Measurements from ENCODE around the gene KRTAP6-2.

The KRTAP6-2 gene, protein sequence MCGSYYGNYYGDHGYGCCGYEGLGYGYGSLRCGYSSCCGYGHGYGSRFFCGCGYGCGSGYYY

DNA sequence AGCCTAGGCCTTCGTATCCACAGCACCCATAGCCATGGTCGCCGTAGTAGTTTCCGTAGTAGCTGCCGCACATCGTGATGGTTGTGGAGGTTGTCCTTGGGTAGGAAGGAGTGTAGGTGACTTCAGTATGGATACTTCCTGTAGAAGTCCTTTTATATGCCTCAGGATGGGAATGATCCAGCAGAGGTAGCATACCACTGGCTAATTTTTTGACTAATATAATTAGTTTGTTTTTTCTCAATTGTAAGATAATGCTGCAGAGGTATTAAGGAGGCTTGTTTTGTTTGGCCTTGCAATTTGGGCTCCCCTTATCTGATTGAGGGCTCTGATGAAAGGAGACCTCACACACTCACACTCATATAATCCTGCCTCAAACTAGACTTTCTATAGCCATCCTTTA is at the start of gene KRTAP6-2:
Gene KRTAP6-2, minus strand, starts transcription at position 101 of the 400 bp plus-strand sequence. Its CDS starts 28 bp downstream, at position 73.
- no peak for DNase-seq

DNA sequence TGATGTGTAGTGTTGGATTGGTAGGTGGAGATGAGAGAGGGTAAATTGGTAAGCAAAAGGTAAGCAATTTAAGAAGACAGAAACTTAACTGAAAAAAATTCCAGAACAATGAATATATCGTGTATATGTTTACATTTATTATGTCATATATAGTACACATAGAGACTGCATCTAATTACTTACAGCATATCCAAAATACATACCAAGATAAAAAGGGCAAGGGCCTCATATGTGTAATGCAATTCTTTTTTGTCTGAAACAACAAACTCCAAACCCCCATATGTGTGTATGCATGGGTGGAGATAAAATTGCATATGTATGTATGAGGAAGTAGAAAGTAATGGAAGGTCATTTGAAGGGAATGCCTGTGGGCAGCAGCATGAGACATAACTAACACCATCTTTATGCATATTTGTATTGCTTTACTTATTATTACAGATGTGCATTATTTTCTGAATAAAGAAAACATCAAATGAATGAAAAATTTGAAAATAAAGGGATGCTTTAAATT is 48.3 kb upstream of the KRTAP6-2 start:
- DNase-seq = no peak

DNA sequence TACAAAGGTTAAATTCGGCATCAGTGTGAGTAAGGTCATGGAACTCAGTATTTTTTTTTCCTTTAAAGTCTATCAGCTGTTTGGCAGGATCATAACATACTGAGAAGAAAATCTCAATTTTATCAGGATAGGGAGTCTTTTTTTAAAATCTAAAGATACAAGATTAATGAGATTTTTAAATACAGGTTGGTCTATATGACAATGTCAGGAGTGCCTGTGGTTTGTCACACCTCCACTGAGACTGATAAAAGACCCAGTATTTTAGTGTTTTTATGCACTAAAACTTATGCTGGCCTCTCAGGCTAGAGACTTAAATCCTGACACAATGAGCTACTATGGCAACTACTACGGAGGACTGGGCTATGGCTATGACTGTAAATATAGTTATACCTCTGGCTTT is 43.9 kb upstream of the KRTAP6-2 start, which contains the start of gene KRTAP20-3:
Gene KRTAP20-3, plus strand, starts transcription at position 301 of the 400 bp plus-strand sequence.
- DNase-seq = no peak

DNA sequence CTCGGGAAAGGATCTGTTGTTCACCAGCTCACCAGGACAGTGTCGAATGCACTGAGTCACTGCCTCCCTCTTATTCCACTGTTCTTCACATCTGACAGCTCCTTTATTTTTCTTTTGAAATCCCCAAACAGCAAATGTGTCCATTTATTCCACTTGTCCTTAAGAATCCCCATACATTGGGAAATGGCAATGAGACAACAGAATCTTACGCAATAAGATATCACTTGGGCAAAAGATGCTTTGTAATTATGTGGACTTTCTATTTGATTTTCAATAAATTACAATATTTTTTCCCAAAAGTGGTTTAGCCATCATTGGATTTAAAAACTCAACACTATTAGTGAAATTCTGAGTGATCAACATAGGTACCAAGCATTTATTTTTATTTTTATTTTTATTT is 40.0 kb upstream of the KRTAP6-2 start:
- no peak for DNase-seq

DNA sequence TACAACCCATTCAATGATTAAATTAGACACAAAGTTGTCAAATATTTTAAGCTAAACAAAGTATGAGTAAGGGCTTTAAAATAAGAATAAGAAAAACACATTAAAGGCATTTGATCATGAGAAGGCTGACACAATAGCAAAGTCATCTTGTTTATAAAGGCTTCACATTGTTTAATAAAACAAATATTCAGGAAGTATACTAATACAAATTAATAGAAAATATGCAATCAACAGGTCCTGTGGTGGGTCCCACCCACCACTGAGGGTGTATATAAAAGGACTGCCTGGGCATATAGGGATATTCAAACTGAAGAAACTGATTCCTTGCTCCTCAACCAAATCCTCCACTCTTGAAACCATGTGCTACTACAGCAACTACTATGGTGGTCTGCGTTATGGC is 36.2 kb upstream of the KRTAP6-2 start, which contains the start of gene KRTAP20-2:
Gene KRTAP20-2, plus strand, starts transcription at position 301 of the 400 bp plus-strand sequence. Its CDS starts 58 bp downstream, at position 359.
- no peak for DNase-seq

DNA sequence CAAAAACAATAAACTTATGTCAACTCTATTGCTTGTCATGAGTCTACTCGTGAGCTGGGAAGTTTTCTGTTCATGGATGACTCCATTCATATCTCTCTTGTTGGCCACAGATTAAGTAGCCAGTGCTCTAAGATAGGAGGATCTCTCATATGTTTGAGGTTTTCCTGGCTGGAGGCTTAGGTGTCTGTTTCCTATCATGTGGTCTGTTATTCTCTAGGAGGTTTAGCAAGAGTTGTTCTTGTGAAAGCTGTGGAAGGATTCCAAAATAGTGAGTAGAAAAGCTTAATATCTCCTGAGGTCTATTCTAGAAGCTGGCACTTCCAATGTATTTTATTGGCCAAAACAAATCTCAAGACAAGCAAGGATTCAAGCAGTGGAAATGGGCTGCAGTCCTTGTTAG is 30.5 kb upstream of the KRTAP6-2 start:
- no peak for DNase-seq

DNA sequence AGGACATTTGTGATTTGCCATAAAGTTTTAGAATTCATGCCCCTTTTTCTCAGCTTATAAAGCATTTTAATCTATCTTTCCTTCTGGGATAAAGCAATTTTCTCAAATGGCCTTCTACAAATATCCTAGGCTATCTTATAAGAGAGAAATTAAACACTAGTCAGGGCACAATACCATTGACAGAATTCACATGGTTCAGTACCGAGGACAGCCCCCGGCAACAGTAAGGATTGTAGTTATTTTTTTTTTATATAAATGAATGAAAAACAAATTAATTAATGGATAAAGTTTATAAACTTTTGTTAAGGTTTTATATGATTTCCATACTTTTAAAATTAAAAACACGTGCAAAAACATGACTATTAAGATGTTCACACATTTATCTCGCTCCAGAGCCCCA is 29.4 kb upstream of the KRTAP6-2 start:
- no peak for DNase-seq

DNA sequence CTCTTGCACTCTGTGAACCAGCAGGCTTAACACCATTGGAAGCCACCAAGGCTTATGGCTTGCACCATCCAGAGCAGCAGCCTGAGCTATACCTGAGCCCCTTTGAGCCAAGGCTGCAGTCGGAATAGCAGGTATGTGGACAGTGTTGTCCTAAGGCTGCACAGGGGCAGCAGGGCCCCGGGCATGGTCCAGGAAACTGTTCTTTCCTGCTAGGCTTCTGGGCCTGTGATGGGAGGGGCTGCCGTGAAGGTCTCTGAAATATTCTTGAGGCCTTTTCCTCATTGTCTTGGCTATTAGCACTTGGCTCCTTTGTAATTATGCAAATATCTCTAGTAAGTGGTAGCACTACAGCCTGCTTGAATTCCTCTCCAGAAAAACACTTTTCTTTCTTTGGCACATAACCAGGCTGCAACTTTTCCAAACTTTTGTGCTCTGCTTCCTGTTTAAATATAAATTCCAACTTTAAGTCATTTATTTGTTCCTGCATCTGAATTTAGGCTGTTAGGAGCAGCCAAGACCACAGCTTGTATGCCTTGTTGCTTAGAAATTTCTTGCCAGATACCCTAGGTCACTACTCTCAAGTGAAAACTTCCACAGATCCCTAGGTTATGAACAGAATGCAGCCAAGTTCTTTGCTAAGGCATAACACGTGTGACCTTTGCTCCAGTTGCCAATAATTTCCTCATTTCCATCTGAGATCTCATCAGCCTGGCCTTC is 26.9 kb upstream of the KRTAP6-2 start:
- DNase-seq = no peak

DNA sequence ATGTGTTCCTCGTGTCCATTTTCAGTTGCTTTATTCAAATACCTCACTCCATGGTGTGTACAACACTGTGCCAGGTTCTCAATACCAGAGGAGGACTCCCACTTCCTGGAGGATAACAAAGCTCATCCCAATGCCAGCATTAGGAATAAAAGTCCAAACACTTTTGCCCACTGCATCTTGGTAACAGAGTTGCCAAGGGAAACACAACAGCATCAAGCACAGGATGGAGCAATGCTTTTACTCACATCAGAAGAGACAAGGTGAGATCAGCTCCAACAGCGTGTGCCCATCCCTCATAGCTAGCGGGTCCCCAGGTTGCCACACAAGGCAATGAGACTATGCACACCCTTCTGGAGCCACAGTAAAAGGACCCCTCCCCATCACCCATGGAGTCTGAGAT is 24.7 kb upstream of the KRTAP6-2 start:
- no peak for DNase-seq

DNA sequence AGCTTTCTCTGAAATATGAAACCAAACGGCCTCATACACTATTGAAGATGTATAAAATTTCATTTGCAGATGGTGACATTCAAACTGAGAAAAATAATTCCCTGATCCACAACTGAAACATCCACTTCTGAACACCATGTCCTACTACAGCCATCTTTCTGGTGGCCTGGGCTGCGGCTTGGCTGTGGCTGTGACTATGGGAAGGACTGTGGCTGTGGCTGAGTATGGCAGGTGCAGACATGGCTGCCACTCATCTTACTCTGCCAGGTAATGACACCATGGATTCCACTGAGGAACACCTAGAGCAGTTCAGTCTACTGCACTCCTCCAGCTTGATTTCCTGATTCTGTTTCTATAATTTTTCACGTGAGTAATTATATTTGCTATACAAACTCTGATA is 21.8 kb upstream of the KRTAP6-2 start, which contains the start of gene KRTAP20-4:
Gene KRTAP20-4, plus strand, starts transcription at position 106 of the 400 bp plus-strand sequence.
- no peak for DNase-seq

DNA sequence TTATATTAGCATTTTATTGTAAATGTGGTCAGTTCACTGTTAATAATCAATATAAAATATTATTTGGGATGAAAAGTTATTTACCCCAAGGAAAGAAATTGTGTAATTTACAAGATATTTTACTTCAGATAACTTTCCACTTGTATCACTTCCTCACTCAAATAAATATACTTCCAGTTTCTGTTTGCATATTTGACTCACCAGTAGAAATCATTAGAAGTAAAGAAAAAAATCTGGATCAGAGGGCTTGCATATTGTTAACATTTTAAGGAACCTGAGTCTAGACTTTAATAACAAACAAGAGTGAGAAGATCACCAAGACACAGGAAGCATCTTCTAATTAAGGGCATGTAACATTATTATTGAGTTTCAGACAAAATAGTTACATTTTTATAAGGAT is 21.4 kb upstream of the KRTAP6-2 start:
- no peak for DNase-seq

DNA sequence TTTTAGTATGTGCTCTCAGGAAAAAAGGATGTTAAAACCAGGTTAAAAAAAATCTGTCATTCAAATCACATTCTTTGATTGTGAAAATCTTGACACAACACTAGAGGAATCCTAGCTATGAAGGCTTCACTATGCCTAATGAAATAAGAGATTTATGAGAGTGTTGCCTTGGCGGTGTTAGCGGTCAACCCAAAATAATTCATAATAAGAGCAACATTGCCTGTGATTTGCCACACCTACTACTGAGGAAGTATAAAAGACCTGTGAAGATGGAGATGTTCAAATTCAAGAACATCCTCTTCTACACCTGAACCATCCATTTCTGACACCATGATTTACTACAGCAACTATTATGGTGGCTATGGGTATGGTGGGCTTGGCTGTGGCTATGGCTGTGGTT is 17.4 kb upstream of the KRTAP6-2 start, which contains the start of gene KRTAP20-1:
Gene KRTAP20-1, plus strand, starts transcription at position 301 of the 400 bp plus-strand sequence. Its CDS starts 30 bp downstream, at position 331.
- no peak for DNase-seq

DNA sequence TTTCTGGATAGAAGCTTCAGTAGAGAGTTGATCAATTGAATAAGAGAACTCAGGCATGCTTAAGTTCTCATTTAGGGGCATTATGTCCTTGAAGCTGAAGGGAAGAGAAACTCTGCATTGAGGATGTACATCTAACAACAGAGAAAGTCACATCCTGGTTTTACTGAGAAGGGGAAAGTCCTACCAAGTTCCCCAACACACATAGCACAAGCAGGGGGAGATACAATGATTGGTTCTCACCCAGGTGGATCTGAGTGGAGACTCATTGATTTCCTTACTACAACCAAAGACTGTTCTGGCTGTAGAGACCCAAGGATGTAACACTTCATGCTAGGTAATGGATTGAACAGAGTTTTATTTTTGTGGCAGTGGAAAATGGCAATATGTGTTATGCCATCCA is 16.5 kb upstream of the KRTAP6-2 start:
- no peak for DNase-seq

DNA sequence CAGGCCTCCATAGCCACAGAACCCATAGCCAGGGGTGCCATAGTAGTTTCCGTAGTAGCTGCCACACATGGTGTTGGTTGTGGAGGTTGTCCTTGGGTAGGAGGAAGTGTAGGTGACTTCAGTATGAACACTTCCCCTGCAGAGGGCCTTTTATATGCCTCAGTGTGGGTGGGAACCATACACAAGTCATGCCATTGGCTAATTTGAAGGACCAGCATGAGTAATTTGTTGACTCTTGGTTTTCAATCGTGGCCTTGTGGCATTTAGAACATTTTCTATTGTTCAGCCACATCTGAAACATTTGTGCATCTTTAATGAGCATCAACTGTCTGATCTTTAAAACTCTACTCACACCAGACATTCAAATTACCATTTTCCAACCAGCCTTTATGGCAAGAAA is 15.1 kb upstream of the KRTAP6-2 start, which contains the start of gene KRTAP6-1:
Gene KRTAP6-1, minus strand, starts transcription at position 95 of the 400 bp plus-strand sequence. Its CDS starts 26 bp downstream, at position 69.
- DNase-seq = no peak

DNA sequence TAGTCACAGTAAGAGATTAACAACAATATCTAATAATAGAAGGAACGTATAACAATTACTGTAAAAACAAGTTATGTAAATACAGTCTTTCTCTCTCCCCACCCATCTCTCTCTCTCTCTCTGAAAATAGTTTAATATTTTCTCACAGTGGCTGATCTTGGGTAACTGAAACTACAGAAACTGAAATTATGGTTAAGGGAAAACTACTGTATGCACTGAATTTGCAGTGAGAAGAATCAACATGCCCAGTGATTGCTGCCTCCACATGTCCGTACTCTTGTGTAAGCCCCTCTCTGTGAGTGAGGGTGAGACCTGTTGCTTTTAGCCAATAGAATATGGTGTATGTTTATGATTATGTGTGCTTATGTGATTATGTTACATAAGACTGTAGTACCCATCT is 13.4 kb upstream of the KRTAP6-2 start:
- DNase-seq = no peak

DNA sequence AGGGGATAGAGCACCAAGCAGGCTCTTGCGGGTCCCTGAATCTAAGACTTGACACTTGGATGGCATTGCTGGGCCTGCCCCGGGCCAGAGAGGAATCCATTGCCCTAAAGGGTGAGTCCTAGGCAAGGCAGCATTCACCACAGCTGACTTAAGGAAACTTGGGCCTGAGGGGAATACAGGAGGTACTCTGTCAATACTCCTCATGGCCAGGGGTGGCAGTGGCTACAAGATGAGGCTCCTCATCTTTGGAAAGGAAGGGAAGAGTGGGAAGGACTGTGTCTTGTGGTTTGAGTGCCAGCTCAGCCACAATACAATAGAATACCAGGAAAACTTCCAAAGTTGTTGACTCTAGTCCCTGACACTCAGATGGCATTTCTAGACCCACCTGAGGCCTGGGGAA is 7.3 kb upstream of the KRTAP6-2 start:
- no peak for DNase-seq

DNA sequence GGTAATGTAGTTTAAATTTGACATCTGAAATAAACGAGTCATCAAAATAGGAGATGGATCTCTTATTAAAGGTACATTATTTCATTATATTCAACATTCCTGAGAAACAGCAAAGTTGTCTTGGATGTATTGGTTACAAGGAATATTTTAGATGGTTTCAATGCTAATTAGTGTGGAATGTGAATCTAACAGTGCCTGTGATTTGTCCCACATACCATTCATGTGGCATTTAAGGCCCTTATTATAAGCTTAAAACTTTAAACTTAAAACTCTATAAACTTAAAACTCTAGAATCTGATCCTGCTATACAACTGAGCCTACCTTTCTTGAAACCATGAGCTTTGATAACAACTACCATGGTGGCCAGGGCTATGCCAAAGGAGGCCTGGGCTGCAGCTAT is 2.1 kb upstream of the KRTAP6-2 start, which contains the start of gene KRTAP22-1:
Gene KRTAP22-1, plus strand, starts transcription at position 301 of the 400 bp plus-strand sequence.
- DNase-seq = no peak

DNA sequence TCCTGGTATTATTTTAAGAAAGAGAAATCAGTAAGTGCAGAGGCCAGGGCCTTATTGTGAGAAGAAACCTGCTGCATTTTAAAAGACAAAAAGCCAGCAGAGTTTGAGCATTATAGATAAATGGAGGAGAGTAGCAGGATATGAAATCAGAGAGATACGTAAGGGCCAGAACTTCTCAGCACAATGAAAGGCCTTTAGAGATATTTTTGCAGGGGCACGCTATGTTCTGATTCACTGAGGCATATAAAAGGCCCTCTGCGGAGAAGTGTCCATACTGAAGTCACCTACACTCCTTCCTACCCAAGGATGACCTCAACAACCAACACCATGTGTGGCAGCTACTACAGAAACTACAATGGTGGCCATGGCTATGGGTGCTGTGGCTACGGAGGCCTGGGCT is 6.6 kb downstream of the KRTAP6-2 start, which contains the start of gene KRTAP6-3:
Gene KRTAP6-3, plus strand, starts transcription at position 301 of the 400 bp plus-strand sequence. Its CDS starts 6 bp downstream, at position 307.
- DNase-seq = no peak

DNA sequence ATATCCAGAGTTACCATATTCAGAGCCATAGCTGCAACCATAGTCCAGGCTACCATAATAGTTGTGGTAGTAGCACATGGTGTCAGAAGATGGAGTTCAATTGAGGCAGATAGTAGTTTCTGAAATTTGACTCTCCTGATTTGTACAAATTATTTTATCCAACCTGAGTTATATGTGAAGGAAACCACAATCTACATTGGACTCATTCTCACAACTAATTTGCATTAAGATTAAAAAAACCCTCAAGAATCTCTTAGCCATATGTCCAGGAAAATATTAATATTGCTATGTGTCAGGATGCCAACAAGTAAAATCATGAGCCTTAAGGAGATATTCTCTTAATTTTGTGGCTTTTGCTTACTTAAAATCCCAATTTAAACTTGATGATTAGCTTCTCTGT is 8.4 kb downstream of the KRTAP6-2 start, which contains the start of gene KRTAP22-2:
Gene KRTAP22-2, minus strand, starts transcription at position 101 of the 400 bp plus-strand sequence.
- no peak for DNase-seq

DNA sequence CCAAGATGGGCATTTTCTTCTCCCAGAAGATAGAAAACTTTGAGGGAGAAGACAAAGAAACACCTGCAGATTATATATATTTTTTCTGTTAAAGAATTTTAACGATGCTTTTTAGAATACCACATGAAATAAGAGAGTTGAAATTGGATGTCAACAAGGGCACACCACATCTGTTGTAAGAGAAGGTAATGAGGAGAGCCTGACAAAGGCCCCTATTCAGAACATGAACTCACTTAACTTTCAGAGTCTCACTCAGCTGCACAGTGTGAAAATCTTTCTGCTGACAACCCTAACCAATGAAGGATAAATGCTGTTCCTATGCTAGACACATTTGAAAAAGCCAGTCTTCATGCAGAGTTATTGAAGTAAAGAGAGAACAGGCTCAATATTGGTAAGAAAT is 15.8 kb downstream of the KRTAP6-2 start:
- DNase-seq = no peak

DNA sequence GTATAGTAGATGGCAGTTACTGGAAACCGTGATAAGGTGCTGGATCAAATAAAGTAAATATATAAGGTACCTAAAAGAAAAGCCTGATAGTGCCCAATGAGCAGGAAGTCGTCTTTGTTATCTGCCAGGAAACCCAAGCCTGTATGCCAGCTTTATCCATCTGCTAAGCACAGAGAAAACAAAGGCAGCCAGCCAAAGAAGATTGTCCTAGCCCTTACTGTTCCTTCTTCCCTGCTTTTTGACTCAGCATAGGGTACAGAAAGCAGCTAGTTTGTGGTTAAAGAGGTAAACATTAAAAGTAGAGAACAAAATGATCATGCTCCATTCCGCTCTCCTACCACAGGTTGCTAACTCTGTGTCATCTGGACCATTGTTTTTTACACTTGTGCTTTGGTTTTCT is 18.6 kb downstream of the KRTAP6-2 start:
- no peak for DNase-seq

DNA sequence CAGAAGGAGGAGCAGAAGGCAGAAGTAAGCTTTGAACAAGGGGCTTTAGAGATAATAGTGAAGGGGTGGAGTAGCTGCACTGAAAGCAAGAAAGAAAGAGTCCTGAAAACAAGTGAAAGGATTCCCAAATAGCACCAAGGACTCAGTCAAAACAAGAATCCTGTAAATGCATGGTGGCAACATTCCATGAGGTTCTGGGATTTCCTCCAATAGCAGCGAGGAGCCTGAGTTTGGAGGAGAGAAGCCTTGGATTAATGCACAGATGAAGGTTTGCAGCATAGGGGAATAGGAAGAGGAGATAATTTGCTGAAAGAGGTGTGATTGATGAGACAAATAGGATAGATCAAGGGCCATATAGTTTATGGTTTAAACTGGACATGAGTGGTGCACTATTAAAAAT is 19.4 kb downstream of the KRTAP6-2 start:
- DNase-seq = no peak

DNA sequence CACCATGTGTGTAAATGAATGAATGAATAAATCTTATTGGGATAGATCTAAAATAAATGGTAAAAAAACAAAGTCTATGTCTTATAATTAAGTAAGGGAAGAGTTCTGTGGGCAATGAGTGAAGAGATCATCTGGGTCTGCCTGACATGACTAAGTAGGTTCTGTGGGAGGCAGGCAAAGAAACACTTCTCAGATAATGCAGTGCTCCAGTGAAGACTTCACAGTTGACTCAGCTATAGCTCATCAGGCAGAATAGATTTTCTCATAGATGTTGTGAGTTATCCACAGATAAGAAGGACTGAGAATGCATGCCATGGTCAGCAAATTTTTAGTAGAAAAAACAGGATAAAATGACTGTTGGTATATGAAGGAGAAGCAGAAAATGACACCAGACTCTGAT is 20.9 kb downstream of the KRTAP6-2 start:
- no peak for DNase-seq

DNA sequence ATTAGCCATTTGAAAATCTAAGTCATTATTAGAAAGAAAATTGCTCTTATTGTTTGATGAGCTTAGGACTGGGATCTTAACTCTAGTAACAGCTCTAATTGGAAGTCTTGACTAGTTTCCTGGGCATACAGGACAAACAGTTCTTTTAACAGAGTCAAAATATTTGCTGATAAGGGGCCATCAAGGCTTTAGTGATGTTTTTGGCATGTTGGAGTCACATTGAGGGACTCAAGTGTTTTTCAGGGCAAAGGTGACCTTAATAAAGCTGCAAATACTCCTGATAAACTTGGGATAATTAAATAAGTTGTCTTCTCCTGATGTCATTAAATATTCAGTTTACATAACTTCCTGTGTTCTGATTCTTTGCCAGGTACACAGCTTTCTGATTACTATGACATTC is 31.1 kb downstream of the KRTAP6-2 start:
- no peak for DNase-seq

Data from NCI-H1048 (cell line).